Measurements from ENCODE around the gene ATP2B3.

ATP2B3 gene

GRCh38 chrX:153622661-153623309 is 105.3 kb downstream of the ATP2B3 start:
- no peak for DNase-seq

DNA sequence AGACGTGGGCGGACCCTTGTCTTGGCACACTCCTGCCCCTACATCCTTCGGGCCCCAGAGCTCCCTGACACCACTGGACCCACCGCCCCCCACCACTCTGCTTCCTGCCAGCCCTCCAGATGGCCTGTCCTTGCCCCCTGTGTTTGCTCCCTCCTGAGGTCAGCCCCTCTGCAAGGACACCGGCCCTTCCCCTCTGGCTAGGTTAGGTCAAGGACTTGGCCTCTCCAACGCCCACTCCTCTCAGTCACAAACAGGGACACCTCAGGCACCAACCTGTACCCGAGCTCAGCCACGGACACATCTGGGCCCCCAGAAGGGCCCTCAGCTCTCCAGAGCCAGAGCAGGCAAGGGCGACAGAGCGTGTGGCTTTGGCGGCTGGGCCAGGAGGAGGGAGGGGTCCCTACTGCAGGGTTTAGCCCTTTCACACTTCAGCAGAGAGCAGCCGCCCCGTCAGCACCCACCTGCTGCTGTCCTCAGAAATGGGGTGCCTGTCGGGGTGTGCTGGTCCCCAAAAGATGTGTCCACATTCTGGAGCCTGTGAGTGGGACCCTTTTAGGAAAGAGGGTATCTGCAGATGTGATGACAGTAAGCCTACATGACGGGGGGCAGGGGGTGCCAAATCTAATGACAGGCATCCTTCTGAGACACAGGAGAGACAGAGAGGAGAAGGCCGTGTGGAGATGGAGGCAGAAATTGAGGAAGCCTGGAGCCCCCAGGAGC is 106.0 kb downstream of the ATP2B3 start:
- no peak for DNase-seq

GRCh38 chrX:153624196-153625091 is 107.0 kb downstream of the ATP2B3 start:
- DNase-seq = no peak

DNA sequence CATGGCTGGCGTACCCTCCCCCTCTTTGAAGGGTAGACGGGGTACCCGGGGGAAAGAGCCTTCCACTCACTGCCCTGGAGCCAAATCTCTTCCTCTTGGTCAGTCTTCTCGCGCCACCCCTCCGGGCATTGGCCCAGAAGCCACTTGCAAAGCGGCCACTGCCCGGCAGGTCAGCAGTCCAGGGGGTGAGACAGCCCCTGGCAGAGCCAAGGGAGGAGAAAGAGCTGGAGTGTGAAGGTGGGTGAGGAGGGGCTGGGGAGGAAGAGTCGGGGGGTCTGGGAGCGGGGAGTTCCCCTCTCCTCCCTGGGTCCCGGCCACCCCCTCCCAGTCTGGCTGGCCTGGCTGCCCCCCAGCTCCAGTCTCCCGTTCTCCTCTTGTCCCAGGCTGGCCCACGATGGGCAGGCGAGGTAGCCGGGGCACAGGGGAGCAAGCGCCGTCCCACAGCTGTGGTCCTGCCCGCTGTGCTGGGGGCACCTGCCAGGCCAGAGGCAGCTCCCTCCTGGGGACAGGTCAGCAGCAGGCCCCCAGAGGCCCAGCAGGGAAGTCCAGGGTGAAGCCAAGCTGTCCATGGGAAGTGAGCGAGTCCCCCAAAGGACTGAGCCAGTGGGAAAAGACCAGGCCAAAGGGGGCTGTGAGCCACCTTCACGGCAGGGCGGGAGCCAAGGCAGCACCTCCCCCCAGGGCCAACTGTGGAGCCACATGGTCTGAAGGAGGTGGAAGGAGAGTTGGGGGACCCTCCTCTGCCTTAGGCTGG is 108.0 kb downstream of the ATP2B3 start:
- no peak for DNase-seq

- DNase-seq = no peak
Observed at GRCh38 chrX:153626025-153626633, 108.7 kb downstream of the ATP2B3 start.

DNA sequence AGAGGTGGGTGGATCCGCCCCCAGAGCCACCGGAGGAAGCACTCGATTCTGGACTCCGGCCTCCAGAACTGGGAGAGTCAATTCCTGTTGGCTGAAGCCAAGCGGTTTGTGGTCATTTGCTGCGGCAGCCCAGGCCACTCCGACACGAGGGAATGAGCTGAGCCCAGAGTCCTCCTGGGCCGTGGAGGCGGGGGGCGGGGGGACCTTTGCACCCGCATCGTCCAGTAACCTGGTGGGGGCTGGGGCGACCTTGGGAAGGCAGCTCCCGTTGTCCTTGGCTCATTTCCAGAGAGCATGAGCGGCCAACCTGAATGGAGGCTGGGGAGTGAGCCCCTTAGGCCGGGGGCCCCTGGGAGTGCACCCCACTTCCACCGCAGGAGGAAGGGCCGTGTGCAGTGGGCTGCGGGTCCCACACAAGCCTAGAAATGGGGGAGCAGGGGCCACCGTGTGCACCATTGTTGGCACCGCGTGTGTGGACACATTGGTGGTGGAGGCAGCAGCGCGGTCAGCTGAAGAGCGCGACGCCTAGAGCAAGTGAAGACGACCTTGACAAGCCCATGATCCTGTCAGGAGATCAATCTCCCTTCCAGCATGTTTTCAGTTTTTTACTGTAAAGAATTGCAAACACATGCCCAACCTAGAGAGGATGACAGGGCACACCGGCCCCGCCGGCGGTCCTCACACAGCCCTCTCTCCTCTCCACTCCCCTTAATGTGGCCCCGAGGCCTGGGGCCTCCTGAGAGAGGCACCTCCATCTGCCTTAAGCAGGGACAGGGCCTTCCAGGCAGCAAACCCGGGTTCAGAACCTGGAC is 109.6 kb downstream of the ATP2B3 start:
- no peak for DNase-seq

- DNase-seq = no peak
Observed at GRCh38 chrX:153627675-153628111, 110.3 kb downstream of the ATP2B3 start.

DNA sequence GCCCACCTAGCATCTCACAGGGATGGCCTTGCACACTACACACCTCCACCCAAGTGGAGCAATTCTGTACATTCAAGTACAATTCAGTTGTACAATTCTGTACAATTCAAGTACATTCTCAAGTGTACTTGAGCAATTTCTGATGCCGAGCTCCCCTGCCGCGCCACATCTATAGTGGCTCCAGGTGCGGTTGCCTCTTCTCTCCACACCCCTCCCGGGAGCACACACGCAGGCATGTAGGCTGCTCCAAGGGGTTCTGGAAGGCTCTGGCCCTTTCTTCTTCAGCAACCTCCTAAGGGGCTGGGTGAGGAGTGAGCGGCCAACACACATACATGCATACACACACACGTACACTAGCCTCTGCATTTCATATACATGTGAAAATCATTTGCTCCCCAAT is 110.7 kb downstream of the ATP2B3 start:
- no peak for DNase-seq

DNA sequence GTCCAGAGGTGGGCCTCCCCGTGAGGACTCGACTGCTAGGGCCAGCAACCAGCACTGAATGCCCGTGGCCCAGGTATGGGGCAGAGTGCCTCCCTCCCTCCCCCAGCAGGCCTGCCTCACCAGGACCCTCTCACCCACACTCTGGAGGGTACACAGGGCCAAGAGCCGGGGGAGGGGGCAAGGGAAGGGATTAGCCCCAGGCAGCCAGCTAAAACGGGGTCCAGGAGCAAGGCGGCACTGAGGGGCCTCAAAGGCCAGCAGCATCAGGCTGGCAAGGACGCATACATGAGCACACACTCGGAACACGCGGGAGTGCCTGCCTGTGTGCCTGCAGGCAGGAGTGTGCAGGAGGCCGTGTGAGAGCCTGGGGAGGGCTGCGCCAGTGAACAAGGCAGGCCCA is 111.2 kb downstream of the ATP2B3 start:
- DNase-seq = no peak

DNA sequence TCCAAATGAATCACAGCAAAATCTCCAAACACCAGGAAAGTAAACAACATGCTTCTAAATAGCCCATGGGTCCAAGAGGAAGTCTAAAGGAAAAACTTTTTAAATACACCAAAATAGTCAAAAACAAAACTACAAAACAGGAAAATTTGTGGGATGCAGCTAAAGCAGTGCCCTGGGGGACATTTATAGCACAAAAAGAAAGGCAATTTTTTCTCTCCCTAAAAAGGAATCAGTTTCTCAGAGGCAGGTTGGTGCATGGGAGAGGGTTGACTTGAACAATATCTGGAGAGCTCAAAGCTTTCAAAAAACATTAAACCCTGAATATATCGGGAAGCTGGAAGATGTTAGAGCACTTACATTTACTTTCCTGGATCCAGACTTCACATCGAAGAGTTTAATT is 113.9 kb downstream of the ATP2B3 start:
- DNase-seq = no peak

DNA sequence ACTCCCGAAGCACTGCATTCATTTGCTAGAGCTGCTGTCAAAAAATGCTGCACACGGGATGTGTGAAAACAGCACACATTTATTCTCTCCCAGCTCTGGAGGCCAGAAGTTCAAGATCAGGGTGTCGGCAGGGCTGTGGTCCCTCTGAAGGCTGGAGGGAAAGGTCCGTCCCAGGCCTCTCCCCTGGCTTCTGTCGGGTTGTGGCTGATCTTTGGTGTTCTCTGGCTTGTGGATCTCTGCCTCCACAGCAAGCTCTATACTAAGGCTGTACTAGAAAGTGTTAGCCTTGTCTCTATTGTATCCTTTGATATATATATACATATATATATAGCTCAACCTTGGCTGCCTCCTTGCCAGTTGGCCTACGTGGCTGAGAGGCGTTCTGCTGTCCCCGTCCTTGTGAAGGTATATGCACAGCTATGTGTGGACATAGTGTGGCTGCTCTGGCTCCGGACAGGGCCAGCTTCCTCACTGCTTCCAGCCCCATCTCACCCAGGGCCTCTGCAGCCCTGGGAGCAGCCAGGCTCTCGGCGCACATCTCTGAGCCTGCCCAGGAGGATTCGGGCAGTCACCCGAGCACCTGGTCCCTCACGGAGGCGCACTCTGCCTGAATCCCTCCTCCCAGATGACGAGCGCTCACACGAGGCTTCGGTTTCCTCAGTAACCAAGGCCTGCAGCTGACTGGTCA is 114.6 kb downstream of the ATP2B3 start:
- no peak for DNase-seq

All from activated CD4-positive, alpha-beta T cell treated with anti-CD3 and anti-CD28 coated beads, Interleukin-10, Interleukin-2, amounts not matched to agents 100 ng/mL and 50 ng/mL, durations not matched to agents 16 hours and 8 hours (primary cell).